ENCODE measurements around the gene IFITM2. TPM values are rescaled to one million over a fixed set of nuclear protein-coding genes. Genes with fewer than 3 reads are reported as not detected.
"Not testable (repeated sequence)": the region's sequence is repeated elsewhere in the genome, so short reads cannot be mapped to it uniquely, and the experiment has no call there.

The IFITM2 gene
- total and polyA plus RNA-seq, 2 experiments from 2014 or later, result 59.2 to 504 TPM

- Histone ChIP-seq H3K27ac (peak overlapping the region; percentile 86), H4K20me1 (ENCODE audit: insufficient read depth, poor library complexity, severe bottlenecking) (no peaks in the 10 kb centered on the region), H3K9me3 (ENCODE audit: low read depth) (no peaks in the 10 kb centered on the region), H3K9me2 (replicated peaks; ENCODE audit: insufficient read depth) (no peaks in the 10 kb centered on the region), H3K79me2 (no peaks in the 10 kb centered on the region), H3K36me3 (replicated peaks; ENCODE audit: insufficient read depth, low read depth) (no peaks in the 10 kb centered on the region), H3K4me2 (peak overlapping the region; percentile 53), H3K4me1 (ENCODE audit: insufficient read depth) (peaks cover 26% of the 10 kb centered on the region), H2AFZ (no peak overlapping the region), H3K27me3 (no peaks in the 10 kb centered on the region), H3K4me3 (no peak overlapping the region)
- 68% methylated on average over 19 of the region's 19 CpGs for WGBS (ENCODE audit: low lambda C conversion rate, missing lambda C conversion rate)
- no peak for TF ChIP-seq EZH2phosphoT487 (IDR thresholded peaks at IDR 0.05; ENCODE audit: low read depth, severe bottlenecking, unreplicated experiment)
- TF ChIP-seq EZH2 (IDR thresholded peaks at IDR 0.05; ENCODE audit: borderline replicate concordance), result no peak
- TF ChIP-seq CTCF (IDR thresholded peaks at IDR 0.05; ENCODE audit: poor library complexity), result no peak
- peak; percentile 67 for DNase-seq (ENCODE audit: low spot score)
Observed at GRCh38 chr11:326842-327580, 19.4 kb downstream of the IFITM2 start.

- TF ChIP-seq CTCF (IDR thresholded peaks at IDR 0.05; ENCODE audit: poor library complexity), result no peak
- Histone ChIP-seq H3K4me3 (no peak overlapping the region), H4K20me1 (ENCODE audit: insufficient read depth, poor library complexity, severe bottlenecking) (no peaks in the 10 kb centered on the region), H3K79me2 (no peaks in the 10 kb centered on the region), H3K36me3 (replicated peaks; ENCODE audit: insufficient read depth, low read depth) (no peaks in the 10 kb centered on the region), H3K4me1 (ENCODE audit: insufficient read depth) (peaks cover 26% of the 10 kb centered on the region), H3K27me3 (no peaks in the 10 kb centered on the region), H2AFZ (no peak overlapping the region), H3K9me2 (replicated peaks; ENCODE audit: insufficient read depth) (no peaks in the 10 kb centered on the region), H3K9me3 (ENCODE audit: low read depth) (no peaks in the 10 kb centered on the region), H3K27ac (peak overlapping the region; percentile 86), H3K4me2 (peak overlapping the region; percentile 53)
- 100% methylated on average over 3 of the region's 3 CpGs for WGBS (ENCODE audit: low lambda C conversion rate, missing lambda C conversion rate)
- DNase-seq (ENCODE audit: low spot score), result no peak
Observed at GRCh38 chr11:327581-327923, 19.9 kb downstream of the IFITM2 start.

- H3K4me1 ChIP-seq (ENCODE audit: insufficient read depth), result peaks cover 26% of the 10 kb centered on the region
- H3K9me2 ChIP-seq (replicated peaks; ENCODE audit: insufficient read depth), result no peaks in the 10 kb centered on the region
- no peaks in the 10 kb centered on the region for H4K20me1 ChIP-seq (ENCODE audit: insufficient read depth, poor library complexity, severe bottlenecking)
- no peaks in the 10 kb centered on the region for H3K79me2 ChIP-seq
- no peak overlapping the region for H3K27ac ChIP-seq
- H3K4me3 ChIP-seq, result no peak overlapping the region
- H3K9me3 ChIP-seq (ENCODE audit: low read depth), result no peaks in the 10 kb centered on the region
- H3K36me3 ChIP-seq (replicated peaks; ENCODE audit: insufficient read depth, low read depth), result no peaks in the 10 kb centered on the region
- TF ChIP-seq EZH2phosphoT487 (IDR thresholded peaks at IDR 0.05; ENCODE audit: low read depth, severe bottlenecking, unreplicated experiment), result no peak
- TF ChIP-seq EZH2 (IDR thresholded peaks at IDR 0.05; ENCODE audit: borderline replicate concordance), result no peak
- TF ChIP-seq CTCF (IDR thresholded peaks at IDR 0.05; ENCODE audit: poor library complexity), result no peak
- H2AFZ ChIP-seq, result no peak overlapping the region
- H3K4me2 ChIP-seq, result no peak overlapping the region
- DNase-seq (ENCODE audit: low spot score), result no peak
- WGBS (ENCODE audit: low lambda C conversion rate, missing lambda C conversion rate), result 98% methylated on average over 13 of the region's 13 CpGs
- H3K27me3 ChIP-seq, result no peaks in the 10 kb centered on the region
Observed at GRCh38 chr11:328012-328411, 20.4 kb downstream of the IFITM2 start.

GRCh38 chr11:328516-329100 lies 21.0 kb downstream of the IFITM2 start:
- not testable (repeated sequence) for H3K9me2 ChIP-seq (replicated peaks; ENCODE audit: insufficient read depth); DNase-seq (ENCODE audit: low spot score); H4K20me1 ChIP-seq (ENCODE audit: insufficient read depth, poor library complexity, severe bottlenecking); H3K4me2 ChIP-seq; H3K27me3 ChIP-seq; H3K79me2 ChIP-seq; H3K4me3 ChIP-seq; H3K36me3 ChIP-seq (replicated peaks; ENCODE audit: insufficient read depth, low read depth); H3K9me3 ChIP-seq (ENCODE audit: low read depth); H2AFZ ChIP-seq
- WGBS (ENCODE audit: low lambda C conversion rate, missing lambda C conversion rate), result 96% methylated on average over 15 of the region's 15 CpGs
- Histone ChIP-seq H3K27ac (peak overlapping the region; percentile 44), H3K4me1 (ENCODE audit: insufficient read depth) (peaks cover 30% of the 10 kb centered on the region)

Data from hepatocyte (in vitro differentiated cells).